Right lobe of liver (tissue), 4 donors: ENCODE data around the gene SMYD1.

ENCODE experiments used
- CTCF ChIP-seq, 4 donors: fragments of 200-600 bp in 3 of 4; fragments of 450-650 bp in 1 of 4; IDR thresholded peaks; one replicate each; pipeline versions ENCODE4 v1.5.1 to v1.8.0; 2016 to 2022; ENCODE audit warnings: antibody characterized with exemption in 4 of 4, mild to moderate bottlenecking in 2 of 4
- POLR2A ChIP-seq: fragments of 450-650 bp; IDR thresholded peaks from one replicate; pipeline ENCODE4 v1.6.1; 2017; ENCODE audit warnings: antibody characterized with exemption, mild to moderate bottlenecking
- donor health status: DM: no; HTN: no; CAD: no.
- donor health status: DM: no; HTN: no; CAD: no.
- donor health status: DM: no; HTN: yes; CAD: no.

DNA sequence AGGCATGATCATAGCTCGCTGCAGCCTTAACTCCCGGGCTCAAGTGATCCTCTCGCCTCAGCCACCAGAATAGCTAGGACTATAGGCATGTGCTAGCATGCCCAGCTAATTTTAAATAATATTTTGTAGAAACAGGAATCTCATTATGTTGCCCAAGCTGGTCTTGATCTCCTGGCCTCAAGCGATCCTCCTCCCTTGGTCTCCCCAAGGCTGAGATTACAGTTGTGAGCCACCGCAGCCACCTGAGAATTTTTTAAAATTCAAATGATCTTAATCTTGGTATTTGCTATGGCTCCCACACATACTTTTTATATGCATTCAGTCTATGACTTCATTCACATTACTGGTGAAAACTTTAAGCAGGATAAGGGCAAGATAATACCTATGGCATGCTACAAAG, 25.1 kb upstream of the SMYD1 start:
- TF ChIP-seq CTCF (IDR thresholded peaks at IDR 0.05) = no peak
- no peak for TF ChIP-seq POLR2A
